ENCODE results near the gene CYS1. TPM values are rescaled to one million over a fixed set of nuclear protein-coding genes. Genes with fewer than 3 reads are reported as not detected.

CYS1 gene
- polyA plus RNA-seq, 1 donor from 2014 or later = not detected

GRCh38 chr2:10042301-10043161, 37.7 kb downstream of the CYS1 start:
- TF ChIP-seq MXI1 (conservative IDR thresholded peaks at IDR 0.05; ENCODE audit: poor library complexity, severe bottlenecking) (no peak), EP300 (conservative IDR thresholded peaks at IDR 0.05; ENCODE audit: poor library complexity, severe bottlenecking) (no peak)
- Histone ChIP-seq H3K9me3 (ENCODE audit: low read length) (no peaks in the 10 kb centered on the region), H4K20me1 (ENCODE audit: insufficient read depth) (no peaks in the 10 kb centered on the region), H3K79me2 (replicated peaks; ENCODE audit: insufficient read depth, low read length) (no peaks in the 10 kb centered on the region), H3K9ac (ENCODE audit: low read length) (peak overlapping the region; percentile 34), H3F3A (ENCODE audit: insufficient read depth, low read length, poor library complexity, severe bottlenecking) (no peaks in the 10 kb centered on the region), H3K27me3 (ENCODE audit: insufficient read depth, low read depth, low read length) (no peaks in the 10 kb centered on the region), H3K4me3 (ENCODE audit: low read length) (peak overlapping the region; percentile 63), H2AFZ (ENCODE audit: low read depth, low read length) (no peak overlapping the region), H3K9me2 (ENCODE audit: insufficient read depth, low read length) (no peaks in the 10 kb centered on the region), H3K36me3 (ENCODE audit: insufficient read depth, low read length) (no peaks in the 10 kb centered on the region), H3K4me2 (ENCODE audit: low read length) (peak overlapping the region; percentile 36), H3K27ac (ENCODE audit: low read length) (no peak overlapping the region)

- H3K4me3 ChIP-seq (ENCODE audit: low read length) = no peak overlapping the region
- H3K9me2 ChIP-seq (ENCODE audit: insufficient read depth, low read length) = no peaks in the 10 kb centered on the region
- no peaks in the 10 kb centered on the region for H4K20me1 ChIP-seq (ENCODE audit: insufficient read depth)
- no peaks in the 10 kb centered on the region for H3F3A ChIP-seq (ENCODE audit: insufficient read depth, low read length, poor library complexity, severe bottlenecking)
- H2AFZ ChIP-seq (ENCODE audit: low read depth, low read length) = no peak overlapping the region
- no peak for TF ChIP-seq EP300 (conservative IDR thresholded peaks at IDR 0.05; ENCODE audit: poor library complexity, severe bottlenecking)
- no peak for TF ChIP-seq SMC3 (conservative IDR thresholded peaks at IDR 0.05; ENCODE audit: poor library complexity)
- TF ChIP-seq EZH2 (IDR thresholded peaks at IDR 0.05; ENCODE audit: borderline replicate concordance, insufficient read depth, low read length, poor library complexity, severe bottlenecking) = no peak
- no peak for TF ChIP-seq RAD21 (conservative IDR thresholded peaks at IDR 0.05)
- H3K36me3 ChIP-seq (ENCODE audit: insufficient read depth, low read length) = no peaks in the 10 kb centered on the region
- H3K9ac ChIP-seq (ENCODE audit: low read length) = no peak overlapping the region
- no peaks in the 10 kb centered on the region for H3K27me3 ChIP-seq (ENCODE audit: insufficient read depth, low read depth, low read length)
- H3K27ac ChIP-seq (ENCODE audit: low read length) = no peak overlapping the region
- H3K79me2 ChIP-seq (replicated peaks; ENCODE audit: insufficient read depth, low read length) = no peaks in the 10 kb centered on the region
- no peaks in the 10 kb centered on the region for H3K9me3 ChIP-seq (ENCODE audit: low read length)
- no peak overlapping the region for H3K4me2 ChIP-seq (ENCODE audit: low read length)
These were observed 38.5 kb downstream of the CYS1 start for GRCh38 chr2:10041711-10042110.

DNA sequence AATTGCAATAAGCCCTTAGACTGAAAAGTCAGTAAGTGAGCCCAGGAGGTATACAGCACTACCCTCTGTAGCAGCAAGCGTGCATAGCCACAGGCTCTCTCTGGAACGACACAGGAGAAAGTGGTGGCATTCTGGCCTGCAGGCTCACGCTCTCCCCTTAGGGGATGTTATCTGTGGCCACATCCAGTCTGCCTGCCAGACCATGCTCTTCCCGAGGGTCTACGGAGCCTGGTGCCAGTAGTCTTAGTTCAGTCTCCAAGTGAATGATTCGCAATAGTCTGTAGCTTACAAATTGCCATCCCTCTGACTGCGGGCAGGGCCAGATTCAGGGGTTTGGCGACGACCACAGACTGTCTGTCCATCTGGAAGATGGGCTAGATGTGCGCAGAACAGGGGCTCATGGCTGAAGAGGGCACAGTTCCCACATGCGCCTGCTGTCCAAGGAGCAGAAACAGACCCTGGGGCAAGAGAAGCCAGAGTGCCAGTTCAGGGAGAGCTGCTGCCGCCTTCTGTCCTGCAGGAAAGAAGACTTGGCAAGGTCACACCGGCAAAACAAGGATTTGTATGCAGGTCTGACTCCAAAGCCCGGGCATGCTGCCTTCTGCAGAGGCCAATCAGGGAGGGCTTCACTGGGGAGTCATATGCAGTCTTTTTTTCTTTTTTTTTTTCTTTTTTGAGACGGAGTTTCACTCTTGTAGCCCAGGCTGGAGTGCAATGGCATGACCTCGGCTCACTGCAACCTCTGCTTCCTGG, 40.4 kb downstream of the CYS1 start:
- Histone ChIP-seq H3K9me3 (ENCODE audit: low read length) (no peaks in the 10 kb centered on the region), H3K27ac (ENCODE audit: low read length) (no peak overlapping the region), H3K9ac (ENCODE audit: low read length) (no peak overlapping the region), H3K79me2 (replicated peaks; ENCODE audit: insufficient read depth, low read length) (no peaks in the 10 kb centered on the region), H2AFZ (ENCODE audit: low read depth, low read length) (no peak overlapping the region), H3K27me3 (ENCODE audit: insufficient read depth, low read depth, low read length) (no peaks in the 10 kb centered on the region), H4K20me1 (ENCODE audit: insufficient read depth) (no peaks in the 10 kb centered on the region), H3K4me3 (ENCODE audit: low read length) (no peak overlapping the region), H3K9me2 (ENCODE audit: insufficient read depth, low read length) (no peaks in the 10 kb centered on the region), H3F3A (ENCODE audit: insufficient read depth, low read length, poor library complexity, severe bottlenecking) (no peaks in the 10 kb centered on the region), H3K36me3 (ENCODE audit: insufficient read depth, low read length) (no peaks in the 10 kb centered on the region), H3K4me2 (ENCODE audit: low read length) (no peak overlapping the region)
- no peak for TF ChIP-seq EZH2 (IDR thresholded peaks at IDR 0.05; ENCODE audit: borderline replicate concordance, insufficient read depth, low read length, poor library complexity, severe bottlenecking)
- TF ChIP-seq SMC3 (conservative IDR thresholded peaks at IDR 0.05; ENCODE audit: poor library complexity) = no peak
- no peak for TF ChIP-seq RAD21 (conservative IDR thresholded peaks at IDR 0.05)
- no peak for TF ChIP-seq EP300 (conservative IDR thresholded peaks at IDR 0.05; ENCODE audit: poor library complexity, severe bottlenecking)
- TF ChIP-seq POLR2AphosphoS5 (IDR thresholded peaks at IDR 0.05) = no peak
- TF ChIP-seq, protein P1, sequence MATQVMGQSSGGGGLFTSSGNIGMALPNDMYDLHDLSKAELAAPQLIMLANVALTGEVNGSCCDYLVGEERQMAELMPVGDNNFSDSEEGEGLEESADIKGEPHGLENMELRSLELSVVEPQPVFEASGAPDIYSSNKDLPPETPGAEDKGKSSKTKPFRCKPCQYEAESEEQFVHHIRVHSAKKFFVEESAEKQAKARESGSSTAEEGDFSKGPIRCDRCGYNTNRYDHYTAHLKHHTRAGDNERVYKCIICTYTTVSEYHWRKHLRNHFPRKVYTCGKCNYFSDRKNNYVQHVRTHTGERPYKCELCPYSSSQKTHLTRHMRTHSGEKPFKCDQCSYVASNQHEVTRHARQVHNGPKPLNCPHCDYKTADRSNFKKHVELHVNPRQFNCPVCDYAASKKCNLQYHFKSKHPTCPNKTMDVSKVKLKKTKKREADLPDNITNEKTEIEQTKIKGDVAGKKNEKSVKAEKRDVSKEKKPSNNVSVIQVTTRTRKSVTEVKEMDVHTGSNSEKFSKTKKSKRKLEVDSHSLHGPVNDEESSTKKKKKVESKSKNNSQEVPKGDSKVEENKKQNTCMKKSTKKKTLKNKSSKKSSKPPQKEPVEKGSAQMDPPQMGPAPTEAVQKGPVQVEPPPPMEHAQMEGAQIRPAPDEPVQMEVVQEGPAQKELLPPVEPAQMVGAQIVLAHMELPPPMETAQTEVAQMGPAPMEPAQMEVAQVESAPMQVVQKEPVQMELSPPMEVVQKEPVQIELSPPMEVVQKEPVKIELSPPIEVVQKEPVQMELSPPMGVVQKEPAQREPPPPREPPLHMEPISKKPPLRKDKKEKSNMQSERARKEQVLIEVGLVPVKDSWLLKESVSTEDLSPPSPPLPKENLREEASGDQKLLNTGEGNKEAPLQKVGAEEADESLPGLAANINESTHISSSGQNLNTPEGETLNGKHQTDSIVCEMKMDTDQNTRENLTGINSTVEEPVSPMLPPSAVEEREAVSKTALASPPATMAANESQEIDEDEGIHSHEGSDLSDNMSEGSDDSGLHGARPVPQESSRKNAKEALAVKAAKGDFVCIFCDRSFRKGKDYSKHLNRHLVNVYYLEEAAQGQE (IDR thresholded peaks at IDR 0.05; ENCODE audit: borderline replicate concordance) = no peak
- no peak for TF ChIP-seq MXI1 (conservative IDR thresholded peaks at IDR 0.05; ENCODE audit: poor library complexity, severe bottlenecking)

Data from neural cell (in vitro differentiated cells).